KOPT-K1 (cell line): ENCODE measurements around the gene ATP1A1.

Experiments
- H3K27ac ChIP-seq: fragments of 200-600 bp; sonication (generic); 2 replicates; pipeline ENCODE4 v1.5.1; 2016; ENCODE audit warnings: antibody characterized with exemption, mild to moderate bottlenecking, low read depth, low read length; ENCODE audit not compliant: poor library complexity, severe bottlenecking
- H3K36me3 ChIP-seq: fragments of 200-600 bp; sonication (generic); 2 replicates; pipeline ENCODE4 v1.5.1; 2017; ENCODE audit warnings: antibody characterized with exemption, mild to moderate bottlenecking, low read length, moderate library complexity; ENCODE audit not compliant: insufficient read depth
- H3K9me3 ChIP-seq: fragments of 200-600 bp; sonication (generic); 2 replicates; pipeline ENCODE4 v1.5.1; 2017; ENCODE audit warnings: antibody characterized with exemption, low read length, mild to moderate bottlenecking; ENCODE audit not compliant: insufficient read depth, poor library complexity, severe bottlenecking

ATP1A1 gene

DNA sequence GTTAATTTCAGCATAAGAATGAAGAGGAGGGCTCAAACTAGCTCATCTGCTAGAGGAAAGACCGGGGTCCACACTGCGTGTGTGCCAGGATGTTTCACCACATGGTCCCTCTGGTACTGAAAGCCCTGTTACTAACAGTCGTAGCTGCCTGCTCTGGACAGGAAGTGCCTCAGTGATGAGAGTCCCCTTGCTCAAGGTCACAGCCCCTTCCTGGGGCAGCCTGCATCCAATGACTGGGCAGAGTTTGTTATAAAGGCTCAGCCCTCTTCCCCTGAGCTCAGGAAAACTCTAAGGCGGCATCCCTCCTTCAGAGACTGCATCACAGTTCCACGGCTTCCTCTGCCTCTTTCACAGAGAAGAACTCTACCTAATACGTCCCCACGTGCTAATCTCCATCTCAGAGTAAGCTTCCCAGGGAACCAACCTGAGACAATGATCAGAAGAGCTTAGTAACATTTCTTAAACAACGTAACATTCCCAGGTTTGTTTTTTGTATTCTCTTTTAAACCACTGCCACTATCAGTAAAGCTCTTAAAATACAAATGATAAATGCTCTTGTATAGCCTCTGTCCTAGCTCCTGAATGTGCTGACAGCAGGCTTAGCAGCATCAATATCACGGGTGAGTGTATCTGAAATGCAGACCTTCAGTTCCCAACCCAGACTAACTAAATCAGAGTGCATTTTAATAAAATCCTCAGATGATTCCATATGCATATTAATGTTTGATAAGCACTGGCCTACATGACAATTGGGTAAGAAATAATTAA lies 38.0 kb upstream of the ATP1A1 start:
- no peak overlapping the region for H3K27ac ChIP-seq
- H3K9me3 ChIP-seq = no peaks in the 10 kb centered on the region
- no peaks in the 10 kb centered on the region for H3K36me3 ChIP-seq

DNA sequence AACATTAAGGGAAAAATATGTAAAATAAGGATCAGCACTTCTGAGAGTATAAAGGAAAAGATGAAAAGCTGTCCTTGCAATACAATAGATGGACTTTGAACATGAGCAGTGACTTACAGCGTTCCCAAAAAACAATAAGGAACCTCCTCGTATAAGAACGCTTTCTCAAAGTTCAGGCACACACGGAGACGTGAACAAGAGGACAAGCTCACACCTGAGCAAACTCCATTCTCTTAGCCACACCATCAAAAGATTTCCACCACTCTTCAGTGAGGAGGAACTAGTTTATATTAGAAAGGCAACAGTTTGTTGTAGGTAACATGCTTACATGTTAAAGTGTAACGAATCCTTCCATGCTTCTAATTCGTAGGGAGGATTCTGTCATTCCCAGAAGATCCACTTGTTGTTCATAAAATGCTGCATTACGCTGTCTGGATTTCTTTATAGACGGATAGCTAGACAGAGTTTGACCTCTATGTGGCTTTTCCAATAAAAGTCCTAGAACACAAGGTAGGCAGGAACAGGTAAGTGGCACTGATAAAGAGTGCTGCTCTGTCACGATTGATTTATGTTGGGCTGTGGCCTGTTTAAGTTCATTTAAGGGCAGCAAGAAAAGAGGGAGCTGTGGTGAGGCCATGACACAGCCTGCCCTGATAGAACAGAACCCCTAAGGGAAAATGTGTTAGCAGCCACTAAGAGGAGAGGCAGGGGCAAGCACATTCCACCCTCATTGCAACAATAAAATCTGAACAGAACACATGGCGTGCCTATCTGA lies 37.0 kb upstream of the ATP1A1 start:
- Histone ChIP-seq H3K36me3 (no peaks in the 10 kb centered on the region), H3K27ac (no peak overlapping the region), H3K9me3 (no peaks in the 10 kb centered on the region)

DNA sequence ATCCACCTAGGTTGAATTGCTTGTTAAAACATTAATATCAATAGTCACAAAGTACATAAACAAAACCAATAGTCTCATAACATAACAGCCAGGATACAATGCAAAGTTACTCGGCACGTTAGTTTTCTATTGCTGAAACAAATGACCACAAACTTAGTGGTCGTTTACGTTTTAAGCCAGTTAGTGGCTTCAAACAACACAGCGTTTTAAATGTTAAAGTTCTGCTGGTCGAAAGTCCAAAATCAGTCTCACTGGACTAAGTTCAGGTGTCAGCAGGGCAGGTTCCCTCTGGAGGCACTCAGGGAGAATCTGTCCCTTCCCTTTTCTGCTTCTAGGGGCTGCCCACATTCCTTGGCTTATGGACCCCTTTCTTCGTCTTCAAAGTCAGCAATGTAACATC lies 35.6 kb upstream of the ATP1A1 start:
- H3K27ac ChIP-seq = no peak overlapping the region
- no peaks in the 10 kb centered on the region for H3K36me3 ChIP-seq
- no peaks in the 10 kb centered on the region for H3K9me3 ChIP-seq

DNA sequence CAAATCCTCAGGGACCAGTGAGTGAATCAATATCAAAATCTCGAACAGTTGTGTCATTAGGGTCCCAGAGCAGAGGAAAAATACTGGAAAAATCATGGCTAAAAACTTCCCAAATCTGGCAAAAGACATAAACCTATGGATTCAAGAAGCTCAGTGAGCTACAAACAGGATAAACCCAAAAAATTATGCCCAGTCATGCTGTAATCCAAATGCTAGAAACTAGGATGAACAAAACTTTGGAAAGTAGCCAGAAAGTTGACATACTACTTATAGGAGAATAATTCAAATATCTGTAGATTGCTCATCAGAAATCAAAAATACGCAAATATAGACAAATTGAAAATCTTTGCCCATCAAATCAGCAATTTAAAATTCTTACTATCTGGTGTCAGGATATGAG lies 34.6 kb upstream of the ATP1A1 start:
- Histone ChIP-seq H3K36me3 (no peaks in the 10 kb centered on the region), H3K27ac (no peak overlapping the region), H3K9me3 (no peaks in the 10 kb centered on the region)

DNA sequence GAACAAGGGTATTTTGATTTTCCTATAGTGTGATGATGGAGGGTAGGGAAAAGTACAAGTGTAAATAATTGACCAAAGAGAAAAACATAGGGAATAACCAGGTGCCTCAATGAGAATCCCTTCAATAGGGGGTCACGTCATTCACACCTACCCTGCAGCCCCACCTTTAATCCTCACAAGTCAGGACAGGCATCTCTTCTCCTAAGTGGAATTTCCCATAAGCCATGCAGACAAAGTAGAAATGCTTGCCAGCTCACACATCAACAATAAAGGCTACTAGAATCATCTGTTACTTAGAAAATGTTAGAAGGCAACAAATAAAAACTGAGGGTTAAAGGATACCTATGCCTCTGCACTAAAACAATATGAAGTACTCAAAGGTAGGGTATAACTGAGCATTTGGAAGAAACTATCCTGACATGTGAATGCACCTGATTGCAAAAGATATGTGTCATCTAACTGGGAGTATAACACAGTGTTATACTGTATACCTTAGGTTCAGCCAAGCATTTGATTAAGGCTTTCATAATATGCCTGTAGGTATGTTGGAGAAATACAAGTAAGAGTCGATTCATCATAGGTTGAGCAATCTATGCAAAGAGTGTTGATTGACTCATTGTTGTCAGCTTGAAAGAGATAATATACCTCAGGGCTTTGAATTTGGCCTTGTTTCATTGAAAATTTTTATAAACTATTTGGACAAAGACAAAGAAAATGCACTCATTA lies 32.4 kb upstream of the ATP1A1 start:
- H3K36me3 ChIP-seq = no peaks in the 10 kb centered on the region
- H3K9me3 ChIP-seq = no peaks in the 10 kb centered on the region
- H3K27ac ChIP-seq = no peak overlapping the region

DNA sequence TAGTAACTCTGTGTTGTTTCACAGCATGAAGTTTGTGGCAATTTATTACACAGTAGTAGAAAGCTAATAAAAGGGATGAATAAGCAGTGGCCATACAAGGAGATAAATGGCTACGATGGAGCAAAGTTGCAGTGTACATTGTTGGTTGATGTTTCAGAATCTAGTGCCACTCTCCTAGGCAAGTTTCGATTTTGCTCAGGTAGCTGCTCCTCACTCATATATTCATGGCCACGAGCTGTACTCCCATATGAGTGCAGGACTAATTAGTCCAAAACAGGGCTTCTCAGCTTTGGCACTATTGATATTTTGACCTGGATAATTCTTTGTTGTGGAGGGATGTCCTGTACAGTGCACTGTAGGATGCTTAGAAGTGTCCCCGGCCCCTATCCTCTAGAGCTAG lies 30.0 kb upstream of the ATP1A1 start:
- H3K9me3 ChIP-seq = no peaks in the 10 kb centered on the region
- H3K36me3 ChIP-seq = no peaks in the 10 kb centered on the region
- no peak overlapping the region for H3K27ac ChIP-seq

DNA sequence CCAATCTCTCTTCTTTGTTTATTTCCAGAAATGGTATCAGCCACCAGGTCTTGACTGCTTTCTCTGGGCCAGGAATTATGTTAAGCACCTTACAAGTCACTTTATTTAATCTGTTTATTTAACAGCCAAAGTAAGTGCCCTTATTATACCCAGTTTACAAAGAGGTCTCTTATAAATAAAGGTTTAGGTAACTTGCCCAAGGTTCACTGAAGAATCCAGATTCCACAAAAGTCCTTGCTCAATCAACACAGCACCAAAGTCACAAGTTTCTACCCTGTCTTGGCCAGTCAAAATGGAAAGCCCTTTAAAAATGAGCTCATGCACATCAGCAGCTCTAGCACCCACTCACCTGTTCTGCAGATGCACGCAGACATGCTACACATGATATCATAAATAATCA lies 28.0 kb upstream of the ATP1A1 start:
- Histone ChIP-seq H3K9me3 (peaks cover 4% of the 10 kb centered on the region), H3K27ac (no peak overlapping the region), H3K36me3 (no peaks in the 10 kb centered on the region)

DNA sequence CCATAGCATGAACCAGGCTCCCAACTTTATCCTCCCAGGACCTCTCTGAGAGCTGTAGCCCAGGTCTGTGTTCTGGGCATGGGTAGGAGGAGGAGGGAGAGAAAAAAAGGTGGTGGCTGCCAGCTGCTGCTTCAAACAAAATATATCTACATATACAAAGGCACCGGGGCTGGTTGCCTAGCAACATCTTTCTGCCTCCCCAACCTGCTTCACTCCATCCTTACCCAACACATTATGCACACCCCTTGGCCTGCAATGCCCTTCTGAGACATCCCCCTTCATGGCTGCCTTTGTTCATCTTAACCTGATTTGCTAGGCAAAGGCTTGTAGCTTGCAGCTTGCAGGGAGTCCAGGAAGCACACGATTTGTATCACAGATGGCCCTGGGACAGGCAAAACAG lies 27.2 kb upstream of the ATP1A1 start:
- H3K9me3 ChIP-seq = peaks cover 4% of the 10 kb centered on the region
- no peak overlapping the region for H3K27ac ChIP-seq
- H3K36me3 ChIP-seq = no peaks in the 10 kb centered on the region

DNA sequence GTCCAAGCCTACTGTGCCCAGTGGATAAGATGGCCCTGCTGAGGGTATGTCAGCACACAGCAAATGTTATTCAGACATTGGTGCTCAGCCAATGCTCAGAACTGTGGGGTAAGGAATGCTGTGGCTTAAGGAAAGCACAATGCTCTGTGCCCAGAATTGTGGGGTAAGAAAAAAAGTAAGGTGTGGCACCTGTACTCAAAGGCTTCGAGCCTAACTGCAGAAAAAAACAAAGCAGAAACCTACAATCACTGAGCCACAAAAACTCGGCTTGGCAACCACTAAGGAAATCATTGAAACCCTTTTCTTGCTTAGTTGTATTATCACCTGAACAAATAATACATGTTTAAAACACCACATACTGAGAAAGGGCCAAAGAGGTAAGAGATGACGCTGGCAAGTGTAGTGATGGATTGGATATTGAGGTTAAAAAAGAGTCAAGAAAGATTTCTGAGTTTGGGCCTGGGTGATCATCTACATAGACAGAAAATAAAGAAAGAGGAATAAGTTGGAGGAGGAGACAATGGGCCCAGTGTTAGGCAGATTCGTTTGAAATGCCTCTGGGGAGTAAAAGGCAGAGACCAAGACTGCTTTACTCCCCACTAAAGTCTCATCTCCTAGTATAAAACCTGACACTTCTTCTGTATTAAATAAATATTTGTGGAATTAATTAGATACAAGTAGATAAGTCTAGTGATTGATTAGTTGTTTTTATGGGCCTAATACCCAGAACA lies 25.9 kb upstream of the ATP1A1 start:
- H3K9me3 ChIP-seq = peaks cover 4% of the 10 kb centered on the region
- H3K36me3 ChIP-seq = no peaks in the 10 kb centered on the region
- H3K27ac ChIP-seq = no peak overlapping the region

DNA sequence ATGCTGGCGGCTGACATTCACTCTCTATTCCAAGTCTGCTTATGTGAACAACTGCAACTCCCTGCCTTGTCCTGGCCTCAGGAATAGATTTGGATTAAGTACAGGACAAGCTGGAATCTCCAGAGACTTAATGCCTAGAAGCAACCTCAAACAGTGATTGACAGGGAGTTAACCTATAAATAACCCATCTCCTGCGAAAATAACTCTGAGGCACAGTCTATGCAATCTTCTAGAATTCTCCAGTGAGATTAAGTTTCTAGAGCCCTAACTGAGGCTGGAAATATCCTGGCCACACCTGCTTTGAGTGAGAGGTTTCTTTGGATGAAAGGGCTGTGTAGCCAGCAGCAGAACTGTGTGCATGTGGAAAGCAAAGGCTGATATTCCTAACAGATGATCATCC lies 25.3 kb upstream of the ATP1A1 start:
- Histone ChIP-seq H3K36me3 (no peaks in the 10 kb centered on the region), H3K9me3 (peaks cover 4% of the 10 kb centered on the region), H3K27ac (no peak overlapping the region)

DNA sequence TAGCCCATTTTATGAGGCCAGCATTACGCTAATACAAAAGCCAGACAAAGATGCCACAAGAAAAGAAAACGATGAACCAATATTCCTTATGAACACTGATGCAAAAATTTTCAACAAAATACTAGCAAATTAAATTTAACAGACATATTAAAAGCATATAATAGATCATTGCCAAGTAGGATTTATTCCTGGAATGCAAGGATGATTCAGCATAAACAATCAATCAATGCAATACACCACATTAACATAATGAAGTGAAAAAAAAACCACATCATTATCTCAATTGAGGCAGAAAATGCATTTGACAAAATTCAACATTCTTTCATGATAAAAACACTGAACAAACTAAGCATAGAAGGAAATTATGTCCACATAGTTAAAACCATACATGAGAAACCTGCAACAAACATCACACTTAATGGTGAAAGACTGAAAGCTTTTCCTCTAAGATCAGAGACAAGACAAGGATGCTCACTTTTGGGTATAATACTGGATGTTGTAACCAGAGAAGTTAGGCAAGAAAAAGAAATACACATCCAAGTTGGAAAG lies 22.9 kb upstream of the ATP1A1 start:
- Histone ChIP-seq H3K9me3 (peaks cover 4% of the 10 kb centered on the region), H3K27ac (no peak overlapping the region), H3K36me3 (no peaks in the 10 kb centered on the region)

DNA sequence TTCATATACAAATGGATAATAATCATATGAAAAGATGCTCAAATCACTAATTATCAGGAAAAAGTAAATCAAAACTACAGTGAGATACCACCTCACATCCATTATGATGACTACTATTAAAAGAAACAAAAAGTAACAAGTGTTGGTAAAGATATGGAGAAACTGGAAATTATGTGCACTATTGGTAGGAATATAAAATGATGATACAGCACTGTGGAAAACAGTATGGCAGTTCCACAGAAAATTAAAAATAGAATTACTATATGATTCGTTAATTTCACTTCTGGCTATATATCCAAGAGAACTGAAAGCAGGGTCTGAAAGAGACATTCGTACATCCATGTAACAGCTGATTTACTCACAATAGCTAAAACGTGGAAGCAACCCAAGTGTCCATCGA lies 21.1 kb upstream of the ATP1A1 start:
- Histone ChIP-seq H3K27ac (no peak overlapping the region), H3K36me3 (no peaks in the 10 kb centered on the region), H3K9me3 (peaks cover 4% of the 10 kb centered on the region)

DNA sequence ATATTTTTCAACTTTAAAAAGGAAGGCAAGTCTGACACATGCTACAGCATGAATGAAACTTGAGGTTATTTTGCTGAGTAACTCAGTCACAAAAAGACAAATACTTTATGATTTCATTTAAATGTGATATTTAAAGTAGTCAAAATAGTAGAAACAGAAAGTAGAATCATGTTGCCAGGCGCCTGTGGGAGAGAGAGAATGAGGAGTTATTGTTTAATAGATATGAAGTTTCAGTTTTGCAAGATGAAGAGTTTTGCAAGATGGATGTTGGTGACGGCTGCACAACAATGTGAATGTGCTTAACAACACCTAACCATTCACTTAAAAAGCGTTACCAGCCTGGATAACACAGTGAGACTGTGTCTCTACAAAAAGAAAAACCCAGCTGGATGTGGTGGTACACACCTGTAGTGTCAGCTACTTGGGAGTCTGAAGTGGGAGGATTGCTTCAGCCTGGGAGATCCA lies 20.7 kb upstream of the ATP1A1 start:
- peaks cover 4% of the 10 kb centered on the region for H3K9me3 ChIP-seq
- no peaks in the 10 kb centered on the region for H3K36me3 ChIP-seq
- no peak overlapping the region for H3K27ac ChIP-seq

DNA sequence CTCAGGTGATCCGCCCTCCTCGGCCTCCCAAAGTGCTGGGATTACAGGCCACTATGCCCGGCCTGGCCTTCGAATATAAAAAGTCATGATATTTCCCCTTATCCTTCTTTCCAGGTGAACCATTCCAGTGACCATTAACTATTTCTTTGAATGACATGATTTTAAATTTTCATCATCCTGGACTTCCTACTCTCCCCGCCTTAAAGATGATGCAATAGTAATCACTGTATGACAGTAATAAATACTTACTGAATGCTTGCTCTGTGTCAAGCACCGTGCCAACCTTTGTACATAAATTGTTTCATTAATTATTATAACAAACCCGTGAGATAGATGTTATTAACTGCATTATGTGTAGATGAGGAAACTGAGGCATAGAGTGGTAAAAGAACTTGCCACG lies 19.9 kb upstream of the ATP1A1 start:
- no peaks in the 10 kb centered on the region for H3K36me3 ChIP-seq
- H3K9me3 ChIP-seq = peaks cover 4% of the 10 kb centered on the region
- H3K27ac ChIP-seq = no peak overlapping the region
